Measurements from ENCODE around the gene SUMO2. TPM values are rescaled to one million over a fixed set of nuclear protein-coding genes. Genes with fewer than 3 reads are reported as not detected.

Gene SUMO2
- total and polyA plus RNA-seq, 2 of the 4 experiments (the other 2 are of a cell fraction) = 71.3 to 83.7 TPM

GRCh38 chr17:75209061-75209460 is 26.3 kb upstream of the SUMO2 start:
- H2AK5ac ChIP-seq (ENCODE audit: low read depth, low read length) = no peak overlapping the region
- ChIA-PET POLR2A (ENCODE audit: unreplicated experiment) (no interaction called here), CTCF (no interaction called here)
- no peak overlapping the region for H2BK120ac ChIP-seq (ENCODE audit: low read depth, low read length)
- H2AFZ ChIP-seq (replicated peaks; ENCODE audit: low read length, poor library complexity) = no peak overlapping the region
- whole genome bisulfite sequencing, 2 experiments (ENCODE audit: extremely low coverage in 2 of 2, insufficient read length in 1 of 2) = 100% methylated on average over 1 of the region's 3 CpGs; no CpG with 5 or more reads in 1 of the 2 experiments
- H3K9ac ChIP-seq (ENCODE audit: low read depth, low read length) = no peak overlapping the region
- no peak overlapping the region for H3K4me2 ChIP-seq (ENCODE audit: low read depth, low read length)
- H3K27me3 ChIP-seq (ENCODE audit: control insufficient read depth, insufficient read depth, low read length) = no peaks in the 10 kb centered on the region
- no peaks in the 10 kb centered on the region; the same call in 1 of the 2 replicates for H3K4me1 ChIP-seq (ENCODE audit: control insufficient read depth, insufficient read depth, low read length)
- no peak overlapping the region for H3K4ac ChIP-seq (ENCODE audit: low read depth, low read length)
- peaks cover 5 to 24% of the 10 kb centered on the region in 2 experiments; a peak in 3 of 4 replicates for H3K79me1 ChIP-seq (ENCODE audit: low read depth in 1 of 2, low read length in 2 of 2)
- intact Hi-C loops (cut with micrococcal nuclease) = loop anchor here (10.0 kb wide), 1 partner anchor 144 kb away; no protein-coding TSS in a partner anchor
- H4K91ac ChIP-seq (ENCODE audit: insufficient read depth, low read depth, low read length) = no peak overlapping the region
- no peak overlapping the region for H2BK20ac ChIP-seq (ENCODE audit: low read depth, low read length)
- H3K56ac ChIP-seq (ENCODE audit: extremely low read depth, insufficient read depth, low read length) = no peak overlapping the region
- no peak overlapping the region for H4K8ac ChIP-seq (ENCODE audit: low read depth in 2 of 2, low read length in 2 of 2)
- no peak overlapping the region for H3K4me3 ChIP-seq (ENCODE audit: insufficient read depth, low read depth, low read length)
- no peak overlapping the region for H3K23ac ChIP-seq (ENCODE audit: low read depth, low read length)
- no peak overlapping the region for H3K27ac ChIP-seq (ENCODE audit: insufficient read depth, low read length)
- H3K36me3 ChIP-seq (ENCODE audit: control insufficient read depth, insufficient read depth, low read length) = peaks cover 22% of the 10 kb centered on the region
- no TSS peak for BruUV-seq (replicated peaks)
- H2AK9ac ChIP-seq (replicated peaks; ENCODE audit: low read depth, low read length, poor library complexity) = no peak overlapping the region
- in situ Hi-C loops (cut with MboI; ENCODE audit: low sequenced_read_pairs) = loop anchor here (10.0 kb wide), 2 partner anchors 144 to 244 kb away; no protein-coding TSS in a partner anchor
- no peak overlapping the region for H4K5ac ChIP-seq (ENCODE audit: low read depth, low read length)
- no peaks in the 10 kb centered on the region; the same call in 1 of the 2 replicates for H4K20me1 ChIP-seq (ENCODE audit: insufficient read depth, low read length)
- no peaks in the 10 kb centered on the region for H3K9me1 ChIP-seq (ENCODE audit: insufficient read depth, low read length)
- no peak overlapping the region for H2BK5ac ChIP-seq (ENCODE audit: low read depth, low read length, poor library complexity, severe bottlenecking)
- no peak overlapping the region for H3K14ac ChIP-seq (replicated peaks; ENCODE audit: low read depth, low read length)
- TF ChIP-seq CTCF (conservative IDR thresholded peaks at IDR 0.05; ENCODE audit: low read depth, low read length) = no peak
- no peak for TF ChIP-seq RFX5 (IDR thresholded peaks at IDR 0.05; ENCODE audit: low read depth, low read length)
- TF ChIP-seq USF2 (IDR thresholded peaks at IDR 0.05; ENCODE audit: low read depth, low read length) = no peak
- no peak for TF ChIP-seq MAZ (IDR thresholded peaks at IDR 0.05; ENCODE audit: borderline replicate concordance, low read depth, low read length)
- dilution Hi-C loops (cut with HindIII; ENCODE audit: low sequenced_read_pairs, unreplicated experiment) = no loop called here
- no peak for DNase-seq
- H3K9me3 ChIP-seq (ENCODE audit: control insufficient read depth, insufficient read depth, low read length) = no peaks in the 10 kb centered on the region
- no peak for ATAC-seq (ENCODE audit: low read depth)
- H3K18ac ChIP-seq (ENCODE audit: low read depth, low read length) = no peak overlapping the region
- no peak overlapping the region for H2BK15ac ChIP-seq (ENCODE audit: low read depth, low read length)

Measured in IMR-90 (cell line).